Measurements from ENCODE around the gene NPIPA5. TPM values are rescaled to one million over a fixed set of nuclear protein-coding genes. Genes with fewer than 3 reads are reported as not detected.
"Not testable (repeated sequence)": the region's sequence is repeated elsewhere in the genome, so short reads cannot be mapped to it uniquely, and the experiment has no call there.

NPIPA5 gene
- total and polyA plus RNA-seq, 5 donors = 5.0 to 18.5 (median 7.3) TPM

GRCh38 chr16:15335609-15336008 lies 42.5 kb downstream of the NPIPA5 start:
- H3K27me3 ChIP-seq (ENCODE audit: control insufficient read depth, insufficient read depth); DNase-seq; H3K4me3 ChIP-seq (ENCODE audit: low read length); ATAC-seq; H3K9me3 ChIP-seq (ENCODE audit: control insufficient read depth, low read length); H3K4me1 ChIP-seq (ENCODE audit: control insufficient read depth, insufficient read depth, low read length); intact Hi-C loops (cut with DNase I); H3K27ac ChIP-seq (ENCODE audit: low read length): not testable (repeated sequence)
- no CpG with 5 or more reads among the region's 2 CpGs for WGBS

- H3K4me1 ChIP-seq (ENCODE audit: control insufficient read depth, insufficient read depth, low read length); DNase-seq; H3K27me3 ChIP-seq (ENCODE audit: control insufficient read depth, insufficient read depth); H3K9me3 ChIP-seq (ENCODE audit: control insufficient read depth, low read length); H3K4me3 ChIP-seq (ENCODE audit: low read length); ATAC-seq; intact Hi-C loops (cut with DNase I); H3K27ac ChIP-seq (ENCODE audit: low read length): not testable (repeated sequence)
- 94% methylated on average over 2 of the region's 5 CpGs for WGBS
Measured at GRCh38 chr16:15333969-15334368, 44.1 kb downstream of the NPIPA5 start.

GRCh38 chr16:15330978-15331377 lies 47.1 kb downstream of the NPIPA5 start:
- intact Hi-C loops (cut with DNase I); ATAC-seq; H3K9me3 ChIP-seq (ENCODE audit: control insufficient read depth, low read length); H3K27ac ChIP-seq (ENCODE audit: low read length); H3K4me1 ChIP-seq (ENCODE audit: control insufficient read depth, insufficient read depth, low read length); DNase-seq; H3K27me3 ChIP-seq (ENCODE audit: control insufficient read depth, insufficient read depth); H3K4me3 ChIP-seq (ENCODE audit: low read length): not testable (repeated sequence)
- WGBS = no CpG with 5 or more reads among the region's 2 CpGs

- H3K4me3 ChIP-seq (ENCODE audit: low read length); ATAC-seq; DNase-seq; H3K27me3 ChIP-seq (ENCODE audit: control insufficient read depth, insufficient read depth); H3K9me3 ChIP-seq (ENCODE audit: control insufficient read depth, low read length); intact Hi-C loops (cut with DNase I); H3K27ac ChIP-seq (ENCODE audit: low read length); H3K4me1 ChIP-seq (ENCODE audit: control insufficient read depth, insufficient read depth, low read length): not testable (repeated sequence)
- 70% methylated on average over 2 of the region's 4 CpGs for WGBS
Measured at GRCh38 chr16:15324954-15325353, 53.1 kb downstream of the NPIPA5 start.

- H3K9me3 ChIP-seq (ENCODE audit: control insufficient read depth, low read length); H3K27me3 ChIP-seq (ENCODE audit: control insufficient read depth, insufficient read depth); H3K4me3 ChIP-seq (ENCODE audit: low read length); H3K27ac ChIP-seq (ENCODE audit: low read length); intact Hi-C loops (cut with DNase I); ATAC-seq; H3K4me1 ChIP-seq (ENCODE audit: control insufficient read depth, insufficient read depth, low read length); DNase-seq: not testable (repeated sequence)
- 88% methylated on average over 1 of the region's 6 CpGs for WGBS
Measured at GRCh38 chr16:15323373-15323772, 54.7 kb downstream of the NPIPA5 start.

GRCh38 chr16:15321221-15321620 lies 56.9 kb downstream of the NPIPA5 start:
- H3K4me1 ChIP-seq (ENCODE audit: control insufficient read depth, insufficient read depth, low read length); intact Hi-C loops (cut with DNase I); H3K4me3 ChIP-seq (ENCODE audit: low read length); ATAC-seq; H3K27me3 ChIP-seq (ENCODE audit: control insufficient read depth, insufficient read depth); H3K27ac ChIP-seq (ENCODE audit: low read length); DNase-seq; H3K9me3 ChIP-seq (ENCODE audit: control insufficient read depth, low read length): not testable (repeated sequence)
- 76% methylated on average over 2 of the region's 2 CpGs for WGBS

- ATAC-seq; H3K4me3 ChIP-seq (ENCODE audit: low read length); DNase-seq; intact Hi-C loops (cut with DNase I); H3K27me3 ChIP-seq (ENCODE audit: control insufficient read depth, insufficient read depth); H3K4me1 ChIP-seq (ENCODE audit: control insufficient read depth, insufficient read depth, low read length); H3K9me3 ChIP-seq (ENCODE audit: control insufficient read depth, low read length); H3K27ac ChIP-seq (ENCODE audit: low read length): not testable (repeated sequence)
- 82% methylated on average over 1 of the region's 1 CpG for WGBS
Measured at GRCh38 chr16:15314562-15314961, 63.5 kb downstream of the NPIPA5 start.

Other genes starting within 250 kb of the NPIPA5 start
- gene MPV17L, start 17.5 kb upstream of the NPIPA5 start, total RNA-seq = 10 to 100 TPM in 1 of 4 donors, 1 to 10 TPM in 3; 7.2 to 10.3 (median 9.0) TPM
- 7.3 TPM for gene MPV17L, start 17.5 kb upstream of the NPIPA5 start, polyA plus RNA-seq
- 10 to 100 TPM; 54.7 to 74.7 (median 60.8) TPM for gene BMERB1, start 56.3 kb upstream of the NPIPA5 start, total RNA-seq
- gene BMERB1, start 56.3 kb upstream of the NPIPA5 start, polyA plus RNA-seq = 36.9 TPM

Measured in right cardiac atrium (tissue), 5 donors.